ENCODE data around the gene SIRPA. TPM values are rescaled to one million over a fixed set of nuclear protein-coding genes. Genes with fewer than 3 reads are reported as not detected.

The SIRPA gene
- total and polyA plus RNA-seq, 2 of the 4 experiments (the other 2 are of a cell fraction), result 9.9 to 40.2 TPM

DNA sequence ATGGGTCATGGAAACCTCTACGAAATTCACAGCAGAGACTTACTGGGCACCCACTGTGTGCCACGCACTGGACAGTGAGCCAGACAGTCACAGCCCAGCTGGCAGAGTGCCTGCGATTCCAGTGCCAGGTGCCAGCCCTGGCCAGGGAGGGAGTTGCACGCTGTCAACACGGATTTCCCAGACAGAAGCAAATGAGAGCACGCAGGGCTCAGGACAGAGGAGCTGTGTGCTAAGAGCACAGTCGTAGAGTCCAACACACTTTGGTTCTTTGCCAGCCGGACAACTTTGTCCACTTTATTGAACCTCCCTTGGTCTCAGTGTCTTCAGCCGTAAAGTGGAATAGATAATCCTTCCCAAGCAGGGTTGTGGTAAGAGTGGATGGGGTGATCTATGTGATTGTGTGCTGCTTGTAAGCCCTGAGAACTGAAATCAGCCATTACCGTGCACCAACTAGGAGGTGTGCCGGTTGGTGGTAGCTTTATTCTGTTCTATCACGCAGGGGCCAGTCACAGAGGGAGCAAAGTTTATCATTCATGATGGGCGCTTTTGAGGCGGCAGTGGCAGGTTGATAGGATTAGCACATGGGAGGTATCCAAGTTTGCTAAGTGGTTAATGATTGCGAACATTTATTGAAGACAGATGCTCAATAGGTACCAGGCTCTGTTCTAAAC lies 40.6 kb downstream of the SIRPA start:
- DNase-seq (no peak), ATAC-seq (ENCODE audit: low read depth) (no peak)
- Histone ChIP-seq H3K4me3 (ENCODE audit: insufficient read depth, low read depth, low read length) (no peak overlapping the region), H3K23ac (ENCODE audit: low read depth, low read length) (no peak overlapping the region; the same call in 1 of the 2 replicates), H3K9me1 (ENCODE audit: insufficient read depth, low read length) (peaks cover 7% of the 10 kb centered on the region), H2BK15ac (ENCODE audit: low read depth, low read length) (no peak overlapping the region), H3K36me3 (ENCODE audit: control insufficient read depth, insufficient read depth, low read length) (peaks cover 22% of the 10 kb centered on the region; the same call in 1 of the 2 replicates), H3K9me3 (ENCODE audit: control insufficient read depth, insufficient read depth, low read length) (no peaks in the 10 kb centered on the region), H2BK120ac (ENCODE audit: low read depth, low read length) (no peak overlapping the region), H2BK5ac (ENCODE audit: low read depth, low read length, poor library complexity, severe bottlenecking) (no peak overlapping the region), H3K4ac (ENCODE audit: low read depth, low read length) (no peak overlapping the region), H3K27ac (ENCODE audit: insufficient read depth, low read length) (no peak overlapping the region), H3K9ac (ENCODE audit: low read depth, low read length) (no peak overlapping the region), H2BK20ac (ENCODE audit: low read depth, low read length) (no peak overlapping the region), H2AK5ac (ENCODE audit: low read depth, low read length) (no peak overlapping the region), H4K20me1 (ENCODE audit: insufficient read depth, low read length) (peaks cover 3% of the 10 kb centered on the region; the same call in 1 of the 2 replicates), H3K4me1 (ENCODE audit: control insufficient read depth, insufficient read depth, low read length) (peaks cover 14% of the 10 kb centered on the region), H3K4me2 (ENCODE audit: low read depth, low read length) (no peak overlapping the region), H3K56ac (ENCODE audit: extremely low read depth, insufficient read depth, low read length) (no peak overlapping the region), H4K5ac (ENCODE audit: low read depth, low read length) (no peak overlapping the region), H3K14ac (replicated peaks; ENCODE audit: low read depth, low read length) (no peak overlapping the region), H2AK9ac (replicated peaks; ENCODE audit: low read depth, low read length, poor library complexity) (no peak overlapping the region), H3K27me3 (ENCODE audit: control insufficient read depth, insufficient read depth, low read length) (no peaks in the 10 kb centered on the region), H4K8ac (ENCODE audit: low read depth in 2 of 2, low read length in 2 of 2) (no peak overlapping the region), H3K79me1 (ENCODE audit: low read depth in 1 of 2, low read length in 2 of 2) (no peaks in the 10 kb centered on the region), H4K91ac (ENCODE audit: insufficient read depth, low read depth, low read length) (no peak overlapping the region), H2AFZ (replicated peaks; ENCODE audit: low read length, poor library complexity) (no peak overlapping the region), H3K18ac (ENCODE audit: low read depth, low read length) (no peak overlapping the region)
- in situ Hi-C loops (cut with MboI; ENCODE audit: low sequenced_read_pairs) (no loop called here), dilution Hi-C loops (cut with HindIII; ENCODE audit: low sequenced_read_pairs, unreplicated experiment) (no loop called here), intact Hi-C loops (cut with micrococcal nuclease) (loop anchor here (2.0 kb wide), 1 partner anchor 35 kb away; no protein-coding TSS in a partner anchor)
- 87% methylated on average over 7 of the region's 15 CpGs; no CpG with 5 or more reads in 1 of the 2 experiments for WGBS, 2 experiments (ENCODE audit: extremely low coverage in 2 of 2, insufficient read length in 1 of 2)
- no TSS peak for BruUV-seq (replicated peaks)
- TF ChIP-seq CTCF (conservative IDR thresholded peaks at IDR 0.05; ENCODE audit: low read depth, low read length) (no peak), CEBPB (IDR thresholded peaks at IDR 0.05; ENCODE audit: low read depth, low read length) (no peak), USF2 (IDR thresholded peaks at IDR 0.05; ENCODE audit: low read depth, low read length) (no peak), MAFK (IDR thresholded peaks at IDR 0.05; ENCODE audit: low read depth, low read length) (no peak)
- ChIA-PET POLR2A (ENCODE audit: unreplicated experiment) (no interaction called here), CTCF (no interaction called here)
